ACC112 (cell line): ENCODE results near the gene PBX1.
"Not testable (repeated sequence)": the region's sequence is repeated elsewhere in the genome, so short reads cannot be mapped to it uniquely, and the experiment has no call there.

Experiments
- H2AFZ ChIP-seq: fragments of 200-600 bp; sonication (generic); one replicate; pipeline ENCODE4 v1.6.0; 2017; ENCODE audit warnings: antibody characterized with exemption, low read length; ENCODE audit not compliant: unreplicated experiment
- H3K27ac ChIP-seq: fragments of 200-600 bp; sonication (generic); 2 replicates; pipeline ENCODE4 v1.5.1; 2014; ENCODE audit warnings: low read depth, mild to moderate bottlenecking, antibody characterized with exemption, low read length, moderate library complexity
- H3K27me3 ChIP-seq: fragments of 200-600 bp; sonication (generic); 2 replicates; pipeline ENCODE4 v1.6.1; 2014; ENCODE audit warnings: mild to moderate bottlenecking, antibody characterized with exemption, low read length, moderate library complexity, mixed read lengths; ENCODE audit not compliant: insufficient read depth
- H3K36me3 ChIP-seq: fragments of 200-600 bp; sonication (generic); 2 replicates; pipeline ENCODE4 v1.6.1; 2016; ENCODE audit warnings: mild to moderate bottlenecking, antibody characterized with exemption, low read length, moderate library complexity, mixed read lengths; ENCODE audit not compliant: insufficient read depth
- H3K4me1 ChIP-seq: fragments of 200-600 bp; sonication (generic); one replicate; pipeline ENCODE4 v1.6.1; 2016; ENCODE audit warnings: low read length, mixed read lengths; ENCODE audit not compliant: insufficient read depth, unreplicated experiment, control insufficient read depth
- H3K4me3 ChIP-seq: fragments of 200-600 bp; sonication (generic); 2 replicates; pipeline ENCODE4 v1.5.1; 2014; ENCODE audit warnings: mild to moderate bottlenecking, low read depth, low read length
- H3K79me2 ChIP-seq: fragments of 200-600 bp; sonication (generic); one replicate; pipeline ENCODE4 v1.6.0; 2016; ENCODE audit warnings: low read length; ENCODE audit not compliant: control insufficient read depth, unreplicated experiment, insufficient read depth

PBX1 gene

DNA sequence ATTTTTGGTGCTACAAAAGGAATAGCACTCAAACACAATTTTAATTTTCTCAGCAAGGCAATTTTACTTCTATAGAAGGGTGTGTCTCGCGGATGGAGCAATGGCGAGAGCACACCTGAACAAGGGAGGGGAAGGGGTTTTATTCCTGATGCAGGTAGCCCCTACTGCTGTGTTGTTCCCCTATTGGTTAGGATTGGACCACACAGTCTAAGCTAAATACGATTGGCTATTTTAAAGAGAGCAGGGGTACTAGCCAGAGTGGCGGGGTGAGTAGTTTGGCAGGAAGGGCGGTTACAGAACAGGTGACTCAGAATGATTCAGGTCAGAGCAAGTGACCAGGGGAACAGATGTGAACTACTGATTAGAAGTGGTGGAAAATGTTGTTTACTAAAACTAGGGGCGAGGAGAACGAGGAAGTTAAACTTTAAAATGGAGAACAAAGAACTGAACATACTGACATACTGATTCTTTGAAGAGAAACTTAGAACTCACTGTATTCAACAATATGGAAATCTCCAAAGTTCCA is 6.5 kb upstream of the PBX1 start:
- not testable (repeated sequence) for H2AFZ ChIP-seq, H3K27me3 ChIP-seq, H3K4me3 ChIP-seq, H3K79me2 ChIP-seq, H3K36me3 ChIP-seq, H3K27ac ChIP-seq, H3K4me1 ChIP-seq

DNA sequence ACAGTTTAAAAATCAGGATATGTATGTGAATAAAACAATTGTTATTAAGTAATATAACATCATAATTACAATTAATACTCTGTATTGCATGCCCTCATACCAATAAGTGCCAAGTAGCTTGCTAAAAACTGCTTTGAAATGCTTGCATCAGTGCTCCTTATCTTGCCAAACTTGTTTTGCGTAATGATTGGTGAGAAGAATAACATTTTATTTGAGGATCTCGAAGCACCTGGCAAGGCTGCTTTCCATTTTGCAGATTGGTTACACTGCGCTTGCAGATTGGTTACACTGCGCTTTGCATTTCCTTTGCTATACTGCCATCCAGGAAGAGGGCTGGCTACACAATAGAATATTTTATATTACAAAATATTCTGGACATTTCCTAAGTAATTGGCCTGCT is 1.7 kb upstream of the PBX1 start:
- no peak overlapping the region for H3K4me3 ChIP-seq
- H3K27ac ChIP-seq = no peak overlapping the region
- H3K27me3 ChIP-seq = no peaks in the 10 kb centered on the region
- peaks cover 23% of the 10 kb centered on the region for H3K79me2 ChIP-seq
- H2AFZ ChIP-seq = no peak overlapping the region
- H3K36me3 ChIP-seq = no peaks in the 10 kb centered on the region
- H3K4me1 ChIP-seq = no peaks in the 10 kb centered on the region

DNA sequence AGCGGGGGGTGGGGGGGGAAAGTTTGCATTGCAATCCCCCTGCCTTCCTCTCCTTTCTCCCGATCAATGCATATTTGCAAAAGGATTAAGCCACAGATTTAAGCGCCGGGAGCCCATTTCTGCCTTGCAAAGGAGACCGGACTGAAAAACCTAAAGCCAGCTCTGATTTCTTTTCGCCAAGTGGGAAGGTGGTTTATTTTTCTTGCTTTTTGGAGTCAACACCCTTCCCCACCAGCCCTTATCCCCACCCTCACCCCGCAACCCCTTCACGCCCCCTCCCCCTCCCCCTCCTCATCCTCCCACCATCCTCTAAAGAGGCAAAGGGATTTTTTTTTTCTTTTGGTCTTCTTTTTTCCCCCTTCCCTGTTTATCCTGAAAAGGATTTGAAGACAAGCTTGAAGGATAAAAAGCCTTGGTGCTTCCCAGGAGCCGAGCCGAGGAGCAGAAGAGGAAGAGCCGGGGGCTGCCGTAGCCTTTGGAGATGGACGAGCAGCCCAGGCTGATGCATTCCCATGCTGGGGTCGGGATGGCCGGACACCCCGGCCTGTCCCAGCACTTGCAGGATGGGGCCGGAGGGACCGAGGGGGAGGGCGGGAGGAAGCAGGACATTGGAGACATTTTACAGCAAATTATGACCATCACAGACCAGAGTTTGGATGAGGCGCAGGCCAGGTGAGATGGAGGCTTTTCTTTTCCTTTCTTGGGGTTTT is 513 bp downstream of the PBX1 start:
- Histone ChIP-seq H2AFZ (peak overlapping the region; percentile 97), H3K4me1 (peaks cover 4% of the 10 kb centered on the region), H3K79me2 (peaks cover 38% of the 10 kb centered on the region), H3K27ac (peak overlapping the region; percentile 45), H3K36me3 (no peaks in the 10 kb centered on the region), H3K4me3 (peak overlapping the region; percentile 89), H3K27me3 (no peaks in the 10 kb centered on the region)

DNA sequence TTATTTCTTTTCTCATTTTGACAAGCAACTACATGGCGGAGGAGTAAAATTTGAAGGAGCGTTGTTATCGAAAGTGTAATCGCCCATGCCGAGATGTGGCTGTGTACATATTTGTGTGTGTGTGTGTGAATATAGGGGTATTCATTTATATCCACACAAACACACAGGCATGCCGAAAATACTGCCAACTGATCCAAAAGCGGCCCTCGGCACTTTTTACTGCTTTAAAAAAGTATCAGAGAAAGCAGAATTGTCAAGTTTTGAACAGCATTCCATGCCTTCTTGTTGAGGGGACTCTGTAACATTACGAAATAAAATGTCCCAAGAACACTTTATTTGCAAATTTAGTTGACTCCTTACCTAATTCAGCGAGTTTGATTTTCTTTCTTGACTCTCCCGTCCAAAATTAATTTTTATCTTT is 1.1 kb downstream of the PBX1 start:
- Histone ChIP-seq H3K79me2 (peaks cover 38% of the 10 kb centered on the region), H3K27me3 (no peaks in the 10 kb centered on the region), H2AFZ (peak overlapping the region; percentile 97), H3K27ac (peak overlapping the region; percentile 45), H3K4me3 (peak overlapping the region; percentile 89), H3K36me3 (no peaks in the 10 kb centered on the region), H3K4me1 (peaks cover 4% of the 10 kb centered on the region)

DNA sequence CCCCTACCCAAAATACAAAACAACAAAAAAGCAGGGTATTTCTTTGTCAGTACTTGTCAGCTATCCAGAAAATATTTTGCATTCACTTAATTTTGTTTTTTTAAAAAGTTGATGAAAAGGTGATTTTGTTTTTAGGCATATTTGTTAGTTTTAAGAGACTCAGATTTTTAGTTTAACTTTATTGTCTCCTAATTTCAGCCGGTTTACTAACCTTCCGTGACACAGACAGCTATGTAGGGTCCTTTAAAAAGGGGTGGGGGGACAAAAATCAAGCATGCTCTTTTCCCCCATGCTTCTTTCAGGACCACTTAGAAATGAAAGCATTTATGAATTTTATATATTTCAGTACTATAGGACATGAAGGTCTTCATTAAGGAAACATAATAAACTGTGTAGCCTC is 1.6 kb downstream of the PBX1 start:
- Histone ChIP-seq H2AFZ (peak overlapping the region; percentile 97), H3K36me3 (no peaks in the 10 kb centered on the region), H3K79me2 (peaks cover 38% of the 10 kb centered on the region), H3K27me3 (no peaks in the 10 kb centered on the region), H3K4me1 (peaks cover 4% of the 10 kb centered on the region), H3K4me3 (peak overlapping the region; percentile 89), H3K27ac (peak overlapping the region; percentile 45)

DNA sequence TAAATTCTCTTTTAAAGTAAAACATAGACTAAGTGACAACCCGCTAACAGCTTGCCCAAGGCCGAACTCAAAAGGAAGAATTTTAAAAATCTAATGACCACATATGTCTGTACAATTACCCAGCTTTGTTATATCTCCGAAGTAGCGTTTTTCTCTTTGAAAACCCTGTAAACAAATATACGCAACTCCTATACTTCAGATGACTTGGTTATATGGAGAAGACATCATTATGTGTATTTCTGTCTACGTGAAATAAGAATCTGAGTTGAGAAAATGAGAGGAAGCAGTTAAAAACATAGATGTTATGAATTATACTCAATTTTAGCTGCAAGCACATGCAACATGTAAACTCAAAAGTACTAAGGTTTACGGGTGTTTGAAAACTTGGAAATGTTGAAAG is 2.0 kb downstream of the PBX1 start:
- Histone ChIP-seq H3K27ac (peak overlapping the region; percentile 45), H3K79me2 (peaks cover 38% of the 10 kb centered on the region), H3K4me3 (peak overlapping the region; percentile 89), H3K27me3 (no peaks in the 10 kb centered on the region), H3K4me1 (peaks cover 4% of the 10 kb centered on the region), H2AFZ (peak overlapping the region; percentile 97), H3K36me3 (no peaks in the 10 kb centered on the region)

DNA sequence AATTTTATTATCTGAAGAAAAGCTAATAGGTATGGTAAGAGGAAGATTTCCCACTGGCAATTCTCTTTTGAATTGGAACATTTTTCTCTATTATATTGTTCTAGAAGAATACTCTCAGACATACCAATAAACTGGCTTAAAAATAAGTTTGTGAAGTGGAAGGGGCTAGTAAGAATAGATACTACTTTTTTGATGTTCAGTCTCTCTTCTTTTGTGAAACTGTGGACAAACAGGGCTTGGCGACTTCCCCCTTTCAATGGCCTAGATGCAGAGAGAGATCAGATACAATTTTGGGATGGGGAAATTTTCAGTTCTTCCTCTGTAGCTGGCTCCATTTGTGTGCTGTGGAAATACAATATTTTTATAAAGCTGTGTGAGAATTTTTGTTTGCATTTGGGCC is 2.5 kb downstream of the PBX1 start:
- peak overlapping the region; percentile 89 for H3K4me3 ChIP-seq
- peaks cover 38% of the 10 kb centered on the region for H3K79me2 ChIP-seq
- H3K36me3 ChIP-seq = no peaks in the 10 kb centered on the region
- peak overlapping the region; percentile 97 for H2AFZ ChIP-seq
- H3K4me1 ChIP-seq = peaks cover 4% of the 10 kb centered on the region
- H3K27ac ChIP-seq = peak overlapping the region; percentile 45
- H3K27me3 ChIP-seq = no peaks in the 10 kb centered on the region

DNA sequence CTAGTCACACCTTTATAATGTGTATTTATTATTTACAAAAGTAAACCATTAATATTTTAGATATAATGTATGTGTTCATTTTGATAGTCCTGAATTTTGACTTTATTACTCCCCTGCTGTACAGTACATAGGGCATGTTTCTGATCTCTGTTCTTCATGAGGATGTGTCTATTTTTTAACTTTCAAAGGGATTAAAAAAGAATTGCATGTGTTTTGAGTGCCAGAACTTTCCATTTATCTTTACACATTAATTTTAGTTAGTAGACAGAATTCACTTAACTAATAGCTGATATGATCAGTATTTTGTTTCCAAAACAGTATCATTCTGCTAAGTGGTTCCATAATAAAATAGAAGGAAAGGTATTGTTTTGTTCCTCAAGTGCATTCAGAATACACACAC is 3.1 kb downstream of the PBX1 start:
- Histone ChIP-seq H3K27ac (no peak overlapping the region), H3K36me3 (no peaks in the 10 kb centered on the region), H3K79me2 (peaks cover 38% of the 10 kb centered on the region), H3K27me3 (no peaks in the 10 kb centered on the region), H3K4me3 (peak overlapping the region; percentile 89), H3K4me1 (peaks cover 4% of the 10 kb centered on the region), H2AFZ (no peak overlapping the region)

DNA sequence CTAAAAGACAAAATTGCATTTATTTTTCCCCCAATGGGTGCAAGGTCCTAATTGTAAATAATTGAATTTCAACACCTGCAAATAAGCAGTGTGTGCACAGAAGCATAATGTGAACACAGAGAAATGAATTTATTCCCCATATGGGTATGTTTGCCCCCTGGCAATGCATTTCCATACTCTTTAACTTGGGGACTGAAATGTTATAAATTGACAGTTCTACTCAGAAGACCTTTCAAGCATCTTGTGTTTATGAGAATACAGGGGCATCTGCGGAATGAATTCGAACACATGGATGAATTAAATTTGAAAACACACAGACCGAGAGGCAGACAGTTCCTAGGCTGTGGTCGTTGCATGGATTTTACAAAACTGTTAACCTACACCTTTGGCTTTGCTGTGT is 3.5 kb downstream of the PBX1 start:
- H3K4me1 ChIP-seq = peaks cover 4% of the 10 kb centered on the region
- no peak overlapping the region for H3K27ac ChIP-seq
- peaks cover 38% of the 10 kb centered on the region for H3K79me2 ChIP-seq
- H2AFZ ChIP-seq = no peak overlapping the region
- no peaks in the 10 kb centered on the region for H3K27me3 ChIP-seq
- no peaks in the 10 kb centered on the region for H3K36me3 ChIP-seq
- peak overlapping the region; percentile 89 for H3K4me3 ChIP-seq

DNA sequence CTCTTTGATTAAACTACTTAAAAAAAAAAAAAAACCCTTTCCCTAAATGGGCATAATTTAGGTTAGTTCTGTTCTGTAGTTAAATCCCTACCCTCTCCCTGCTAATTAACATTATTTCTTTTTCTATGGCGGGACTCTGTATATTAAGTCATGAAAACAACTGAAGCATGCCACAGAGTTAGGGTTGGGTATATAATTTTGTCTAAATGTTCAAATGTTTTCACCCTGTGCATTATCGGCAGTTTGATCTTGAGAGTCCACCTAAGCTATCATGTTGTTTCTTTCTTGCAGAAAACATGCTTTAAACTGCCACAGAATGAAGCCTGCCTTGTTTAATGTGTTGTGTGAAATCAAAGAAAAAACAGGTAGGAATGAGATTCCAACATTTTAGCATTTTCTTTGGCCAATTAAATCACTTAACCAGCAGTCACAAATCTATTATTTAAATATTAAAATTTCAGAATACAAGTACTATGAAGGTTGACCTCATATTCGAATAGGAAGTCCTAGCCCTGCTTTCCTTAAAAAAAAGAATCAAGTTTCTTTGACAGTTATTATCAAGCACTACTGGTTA is 4.0 kb downstream of the PBX1 start:
- H3K4me1 ChIP-seq = peaks cover 4% of the 10 kb centered on the region
- H3K4me3 ChIP-seq = peak overlapping the region; percentile 89
- H3K79me2 ChIP-seq = peaks cover 38% of the 10 kb centered on the region
- H3K27me3 ChIP-seq = no peaks in the 10 kb centered on the region
- H3K36me3 ChIP-seq = no peaks in the 10 kb centered on the region
- no peak overlapping the region for H3K27ac ChIP-seq
- peak overlapping the region; percentile 8 for H2AFZ ChIP-seq
